Mammary epithelial cell (primary cell): ENCODE results near the gene GZMM.

Experiments used
- EZH2 ChIP-seq: IDR thresholded peaks from 2 replicates; pipeline ENCODE4 v1.6.1; 2012; ENCODE audit warnings: low read length, inconsistent platforms, borderline replicate concordance
- TF ChIP-seq, protein P1 (sequence below), 2 donors: IDR thresholded peaks in 1 of 2; conservative IDR thresholded peaks in 1 of 2; 2 replicates each; pipeline ENCODE4 v1.5.1; 2011 to 2012; ENCODE audit warnings: inconsistent platforms in 2 of 2, low read length in 2 of 2, mild to moderate bottlenecking in 2 of 2, control low read depth in 1 of 2, low read depth in 1 of 2; ENCODE audit not compliant: insufficient read depth in 1 of 2; ENCODE audit errors: extremely low read depth in 1 of 2

GRCh38 chr19:498511-498891 lies 45.4 kb upstream of the GZMM start:
- TF ChIP-seq, protein P1, sequence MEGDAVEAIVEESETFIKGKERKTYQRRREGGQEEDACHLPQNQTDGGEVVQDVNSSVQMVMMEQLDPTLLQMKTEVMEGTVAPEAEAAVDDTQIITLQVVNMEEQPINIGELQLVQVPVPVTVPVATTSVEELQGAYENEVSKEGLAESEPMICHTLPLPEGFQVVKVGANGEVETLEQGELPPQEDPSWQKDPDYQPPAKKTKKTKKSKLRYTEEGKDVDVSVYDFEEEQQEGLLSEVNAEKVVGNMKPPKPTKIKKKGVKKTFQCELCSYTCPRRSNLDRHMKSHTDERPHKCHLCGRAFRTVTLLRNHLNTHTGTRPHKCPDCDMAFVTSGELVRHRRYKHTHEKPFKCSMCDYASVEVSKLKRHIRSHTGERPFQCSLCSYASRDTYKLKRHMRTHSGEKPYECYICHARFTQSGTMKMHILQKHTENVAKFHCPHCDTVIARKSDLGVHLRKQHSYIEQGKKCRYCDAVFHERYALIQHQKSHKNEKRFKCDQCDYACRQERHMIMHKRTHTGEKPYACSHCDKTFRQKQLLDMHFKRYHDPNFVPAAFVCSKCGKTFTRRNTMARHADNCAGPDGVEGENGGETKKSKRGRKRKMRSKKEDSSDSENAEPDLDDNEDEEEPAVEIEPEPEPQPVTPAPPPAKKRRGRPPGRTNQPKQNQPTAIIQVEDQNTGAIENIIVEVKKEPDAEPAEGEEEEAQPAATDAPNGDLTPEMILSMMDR (conservative IDR thresholded peaks at IDR 0.05 in 1 of 2, IDR thresholded peaks at IDR 0.05 in 1 of 2; ENCODE audit: extremely low read depth in 1 of 2, insufficient read depth in 1 of 2, low read depth in 1 of 2, low read length in 2 of 2), result no peak
- no peak for TF ChIP-seq EZH2
